Frontal cortex (tissue), 4 donors: ENCODE results near the gene PTPRN2. TPM values are rescaled to one million over a fixed set of nuclear protein-coding genes. Genes with fewer than 3 reads are reported as not detected.

Experiments used
- DNase-seq, 2 donors: peaks; one replicate each; pipeline ENCODE4 v3.0.0; 2012; ENCODE audit warnings: low spot score in 2 of 2
- FAIRE-seq: peaks from 2 replicates; lab custom pipeline; 2012; peaks lifted over from hg19 to GRCh38; lab: Jason Lieb, UNC
- total RNA-seq: library from RNA; depleted of rRNA; stranded (reverse); fragments of >200 nt; gene quantifications from one replicate; pipeline ENCODE4 v1.2.3, GENCODE V29; 2014
- donor health status: control.
- donor health status: control.
- donor health status: control.

The PTPRN2 gene
- total RNA-seq, 1 donor from 2014 or later, result 52.2 TPM

DNA sequence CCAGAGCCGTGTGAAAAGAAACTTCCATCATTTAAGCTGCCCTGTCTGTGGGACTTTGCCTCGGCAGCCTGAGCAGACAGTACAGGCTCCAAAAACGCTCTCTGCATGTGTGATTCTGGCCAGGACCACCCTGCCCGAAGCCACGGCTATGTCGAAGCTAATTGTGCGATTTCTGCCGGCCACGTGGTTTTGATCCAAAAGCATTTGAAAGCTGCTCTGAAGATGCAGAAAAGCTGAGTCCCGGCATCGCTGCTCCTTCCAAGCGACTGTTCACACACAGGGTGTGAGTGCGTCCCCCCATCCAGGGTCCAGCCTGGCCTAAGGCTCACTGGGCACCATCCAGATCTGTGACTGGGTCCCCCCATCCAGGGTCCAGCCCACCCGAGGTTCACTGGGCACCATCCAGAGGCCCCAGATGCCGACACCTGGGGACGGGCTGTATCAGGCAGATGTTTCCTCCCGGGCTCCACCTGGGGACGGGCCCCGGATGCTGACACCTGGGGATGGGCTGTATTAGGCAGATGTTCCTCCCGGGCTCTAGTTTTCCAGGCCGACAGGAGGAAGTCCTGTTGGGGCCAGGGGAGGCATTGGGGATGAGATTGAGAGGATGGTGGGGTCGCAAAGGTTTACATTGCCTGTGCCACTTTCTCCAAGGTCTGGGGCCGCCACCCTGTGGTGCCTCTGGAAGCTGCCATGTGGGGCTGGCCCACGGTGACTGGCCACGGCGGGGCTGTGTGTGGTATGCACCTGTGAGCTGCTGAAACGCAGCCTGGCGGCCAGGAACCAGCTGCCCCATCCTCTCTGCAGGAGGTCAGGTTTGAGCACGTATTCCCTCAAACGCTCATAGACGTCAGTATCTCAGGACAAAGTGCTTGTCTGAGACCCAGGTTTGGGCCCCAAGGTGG lies 723.5 kb downstream of the PTPRN2 start:
- DNase-seq, result no peak
- no peak for FAIRE-seq

DNA sequence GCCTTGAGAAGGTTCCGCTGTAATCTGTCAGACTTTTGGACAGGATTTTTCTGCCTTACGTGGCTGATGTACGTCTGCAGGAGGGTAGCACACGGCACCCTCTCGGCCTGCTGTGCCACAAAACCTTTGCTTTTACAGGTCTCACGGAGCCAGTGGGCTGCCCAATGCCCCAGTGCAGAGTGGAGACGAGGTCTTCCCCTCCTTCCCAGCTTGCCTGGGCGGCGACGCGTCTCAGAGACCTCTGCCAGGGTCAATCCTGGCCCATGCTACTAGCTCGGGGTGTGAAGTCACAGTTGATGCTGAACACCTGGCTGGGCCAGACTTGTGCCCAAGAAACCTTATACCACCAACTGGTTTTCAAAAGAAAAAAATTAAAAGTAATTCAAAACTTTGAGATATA lies 724.4 kb downstream of the PTPRN2 start:
- FAIRE-seq, result no peak
- DNase-seq, result no peak

DNA sequence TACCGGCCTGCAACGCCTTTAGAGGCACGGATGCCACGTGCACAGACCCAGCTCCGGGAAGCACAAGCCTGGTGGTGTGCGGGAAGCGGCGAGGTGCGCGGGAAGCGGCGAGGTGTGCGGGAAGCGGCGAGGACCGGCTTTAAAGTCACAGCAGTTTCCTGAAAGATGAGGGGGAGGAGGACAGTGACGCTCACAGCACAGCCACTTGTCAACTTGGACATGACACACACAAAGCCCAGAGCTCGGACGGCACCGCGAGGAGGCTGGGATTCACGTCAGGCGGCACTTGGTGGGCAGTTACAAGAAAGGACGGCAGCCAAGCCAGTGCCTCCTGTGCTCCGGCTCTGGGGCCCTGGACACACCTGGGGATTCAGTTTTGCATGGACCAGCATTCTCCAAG lies 724.9 kb downstream of the PTPRN2 start:
- DNase-seq (no peak), FAIRE-seq (no peak)

DNA sequence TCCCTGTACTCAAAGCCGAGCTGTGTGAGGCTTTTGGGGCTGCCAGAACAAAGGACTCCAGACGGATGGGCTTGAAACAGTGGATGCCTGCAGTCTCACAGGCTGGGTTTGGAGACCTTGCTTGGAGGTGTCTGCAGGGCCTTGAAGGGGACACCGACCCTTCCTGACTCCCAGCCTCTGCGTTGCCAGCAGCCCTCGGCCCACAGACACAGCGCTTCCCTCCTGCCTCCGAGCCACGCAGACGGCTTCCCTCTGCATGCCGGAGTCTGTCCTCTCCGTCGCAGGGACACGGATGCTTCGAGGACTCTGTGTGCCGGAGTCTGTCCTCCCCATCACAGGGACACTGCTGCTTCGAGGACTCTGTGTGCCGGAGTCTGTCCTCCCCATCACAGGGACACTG lies 726.1 kb downstream of the PTPRN2 start:
- DNase-seq, result no peak
- no peak for FAIRE-seq

DNA sequence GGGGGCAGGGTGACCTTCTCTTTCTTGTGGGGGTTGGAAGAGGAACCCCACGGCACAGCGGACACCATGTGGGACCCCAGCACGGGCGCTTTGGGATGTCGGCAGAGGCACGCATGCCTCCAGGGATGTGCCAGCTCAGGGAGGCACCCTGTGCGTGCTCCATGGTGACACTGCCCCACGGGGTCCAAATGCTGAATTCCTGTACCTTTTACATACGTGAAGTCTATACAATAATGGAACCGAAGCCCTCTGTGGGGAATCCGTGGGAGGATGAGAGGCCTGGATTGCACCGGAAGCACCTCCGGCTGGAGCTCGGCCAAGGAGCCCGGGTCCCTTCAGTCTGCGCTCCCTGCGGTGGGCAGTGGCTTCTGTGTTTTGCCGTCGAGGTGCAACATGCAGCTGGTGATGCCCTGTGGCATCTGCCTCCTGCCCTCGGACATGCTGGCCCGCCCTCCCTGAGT lies 726.6 kb downstream of the PTPRN2 start:
- no peak for FAIRE-seq
- no peak for DNase-seq

DNA sequence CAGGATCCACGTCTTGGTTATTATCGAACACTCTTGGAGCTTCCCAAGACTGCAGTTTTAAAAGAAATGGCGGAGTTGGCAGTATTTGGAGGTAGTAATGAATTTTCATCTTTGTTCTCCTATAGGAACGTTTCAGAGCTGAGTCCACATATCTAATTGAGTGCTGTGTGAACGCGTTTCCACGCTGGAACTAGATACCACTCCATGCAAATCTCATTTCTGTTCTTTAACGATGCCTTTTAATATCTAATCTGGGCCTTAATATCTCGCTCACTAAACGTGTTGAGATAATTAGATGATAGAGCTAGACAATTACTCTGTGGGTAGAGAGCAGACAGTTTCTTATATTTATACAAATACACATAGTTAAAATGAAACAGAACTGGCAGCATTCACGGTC lies 727.2 kb downstream of the PTPRN2 start:
- no peak for FAIRE-seq
- no peak for DNase-seq

DNA sequence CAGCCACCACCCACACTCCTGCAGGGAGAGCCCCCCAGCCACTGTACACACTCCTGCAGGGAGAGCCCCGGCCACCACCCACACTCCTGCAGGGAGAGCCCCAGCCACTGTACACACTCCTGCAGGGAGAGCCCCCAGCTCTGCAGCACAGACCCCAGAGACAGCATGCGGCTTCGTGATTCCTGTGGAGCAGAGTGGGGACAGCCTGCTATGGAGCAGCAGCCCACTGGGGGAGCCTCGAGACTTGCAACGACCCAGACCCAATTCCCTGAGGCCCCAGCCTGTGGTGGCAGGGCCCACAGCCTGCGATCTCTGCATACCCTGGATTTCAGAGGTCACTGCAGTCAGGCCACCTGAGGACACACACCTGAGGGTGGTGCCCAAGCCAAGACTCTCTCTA lies 727.7 kb downstream of the PTPRN2 start:
- no peak for DNase-seq
- FAIRE-seq, result no peak

DNA sequence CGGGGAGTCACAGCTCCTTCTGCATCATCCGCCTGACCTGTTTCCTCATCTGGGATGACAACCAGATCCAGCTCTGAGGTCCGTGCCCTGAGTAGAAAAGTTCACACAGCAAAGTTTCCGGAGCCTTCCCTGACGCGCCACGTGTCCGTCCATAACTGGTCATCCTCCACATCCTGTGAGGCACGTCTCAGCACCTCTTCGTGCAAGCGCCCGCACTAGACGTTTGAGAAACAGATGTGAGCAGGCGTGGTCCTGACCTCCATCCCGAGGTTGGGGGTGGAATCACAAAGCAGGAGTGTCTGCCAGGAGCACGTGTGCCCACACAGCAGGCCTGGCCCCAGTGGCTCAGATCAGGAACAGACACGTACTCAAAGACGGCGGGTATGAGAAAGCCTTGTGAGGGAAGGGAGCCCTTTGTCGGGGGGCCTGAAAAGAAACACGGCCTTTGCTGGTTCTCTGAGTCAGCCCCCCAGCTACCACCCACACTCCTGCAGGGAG lies 730.0 kb downstream of the PTPRN2 start:
- FAIRE-seq (no peak), DNase-seq (no peak)

DNA sequence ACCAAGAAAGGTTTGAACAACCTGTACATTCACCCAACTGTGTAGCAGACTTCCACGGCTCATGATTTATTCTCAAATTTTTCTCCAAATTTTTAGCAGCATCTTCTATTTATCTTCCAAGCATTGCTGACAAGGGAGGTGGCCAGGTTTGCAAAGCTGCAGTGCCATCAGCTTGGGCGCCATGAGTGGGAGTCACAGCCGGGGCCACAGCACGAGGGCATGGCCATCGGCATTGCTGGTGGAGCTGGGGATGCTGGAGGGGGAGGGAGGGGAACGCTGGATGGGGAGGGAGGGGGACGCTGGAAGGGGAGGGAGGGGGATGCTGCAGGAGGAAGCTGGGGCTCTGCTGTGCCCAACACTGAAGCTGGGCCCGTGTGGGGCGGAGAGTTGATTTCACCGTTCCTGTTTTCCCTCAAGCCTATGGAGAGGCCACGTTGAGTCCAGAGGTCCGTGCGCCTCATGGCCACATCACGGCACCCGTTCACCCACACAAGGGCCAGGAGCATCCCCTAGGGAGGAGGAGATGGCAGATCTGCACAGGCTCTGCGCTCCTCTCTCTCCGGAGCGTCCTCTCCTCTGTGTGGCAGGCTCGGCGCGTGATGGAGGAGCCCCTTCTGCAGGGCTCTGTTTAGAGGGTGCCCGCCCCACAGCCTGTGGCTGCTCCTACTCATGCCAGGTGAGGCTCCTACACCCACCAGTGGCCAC lies 730.6 kb downstream of the PTPRN2 start:
- FAIRE-seq (no peak), DNase-seq (no peak)

DNA sequence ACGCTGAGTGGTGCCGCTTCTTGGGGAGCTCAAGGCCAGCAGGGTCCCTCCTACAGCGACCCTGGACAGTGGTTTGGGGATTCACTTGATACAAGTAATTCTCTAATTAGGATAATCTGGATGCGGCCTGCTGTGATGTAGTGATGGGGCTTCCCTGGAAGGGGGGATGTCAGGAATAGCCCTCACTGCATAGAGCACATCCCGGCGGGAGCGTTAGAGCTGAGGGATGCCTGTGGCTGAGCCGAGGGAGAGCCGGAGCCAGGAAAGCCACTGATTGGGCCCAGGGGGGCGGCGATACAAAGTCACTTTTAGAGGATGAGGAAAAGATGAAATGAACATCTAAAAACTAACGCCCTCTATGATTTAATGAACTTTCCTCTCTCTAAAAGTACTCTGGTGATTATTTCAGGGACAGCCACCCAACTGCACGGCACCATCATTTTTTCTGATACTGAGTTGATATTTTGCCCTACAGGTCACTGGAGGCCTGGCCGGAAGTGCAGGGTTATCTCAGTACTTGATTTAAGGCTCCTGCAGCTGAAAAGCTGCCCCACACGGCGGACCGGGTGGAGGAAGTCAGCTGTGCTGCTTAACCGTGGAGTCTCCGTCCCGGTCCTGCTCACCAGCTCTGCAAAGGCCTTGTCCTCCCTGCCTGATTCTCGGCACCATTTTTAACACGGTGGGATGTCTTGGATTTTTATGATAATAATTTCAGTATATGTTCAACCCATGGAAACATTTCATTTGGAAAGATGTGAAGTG lies 732.0 kb downstream of the PTPRN2 start:
- FAIRE-seq (no peak), DNase-seq (no peak)

DNA sequence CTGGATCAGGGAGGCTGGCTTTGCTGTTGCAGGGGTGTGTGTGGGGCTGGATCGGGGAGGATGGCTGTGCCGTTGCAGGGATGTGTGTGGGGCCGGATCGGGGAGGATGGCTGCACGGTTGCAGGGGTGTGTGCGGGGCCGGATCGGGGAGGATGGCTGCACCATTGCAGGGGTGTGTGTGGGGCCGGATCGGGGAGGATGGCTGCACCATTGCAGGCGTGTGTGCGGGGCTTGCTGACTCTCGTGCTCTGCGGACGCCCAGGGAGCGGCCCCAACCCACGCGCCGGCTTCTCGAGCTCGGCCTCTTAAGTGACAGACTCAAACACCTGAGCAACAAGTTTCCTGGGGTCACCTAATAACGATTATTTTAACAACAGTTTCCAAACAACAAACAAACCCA lies 732.6 kb downstream of the PTPRN2 start:
- FAIRE-seq, result no peak
- DNase-seq, result no peak

DNA sequence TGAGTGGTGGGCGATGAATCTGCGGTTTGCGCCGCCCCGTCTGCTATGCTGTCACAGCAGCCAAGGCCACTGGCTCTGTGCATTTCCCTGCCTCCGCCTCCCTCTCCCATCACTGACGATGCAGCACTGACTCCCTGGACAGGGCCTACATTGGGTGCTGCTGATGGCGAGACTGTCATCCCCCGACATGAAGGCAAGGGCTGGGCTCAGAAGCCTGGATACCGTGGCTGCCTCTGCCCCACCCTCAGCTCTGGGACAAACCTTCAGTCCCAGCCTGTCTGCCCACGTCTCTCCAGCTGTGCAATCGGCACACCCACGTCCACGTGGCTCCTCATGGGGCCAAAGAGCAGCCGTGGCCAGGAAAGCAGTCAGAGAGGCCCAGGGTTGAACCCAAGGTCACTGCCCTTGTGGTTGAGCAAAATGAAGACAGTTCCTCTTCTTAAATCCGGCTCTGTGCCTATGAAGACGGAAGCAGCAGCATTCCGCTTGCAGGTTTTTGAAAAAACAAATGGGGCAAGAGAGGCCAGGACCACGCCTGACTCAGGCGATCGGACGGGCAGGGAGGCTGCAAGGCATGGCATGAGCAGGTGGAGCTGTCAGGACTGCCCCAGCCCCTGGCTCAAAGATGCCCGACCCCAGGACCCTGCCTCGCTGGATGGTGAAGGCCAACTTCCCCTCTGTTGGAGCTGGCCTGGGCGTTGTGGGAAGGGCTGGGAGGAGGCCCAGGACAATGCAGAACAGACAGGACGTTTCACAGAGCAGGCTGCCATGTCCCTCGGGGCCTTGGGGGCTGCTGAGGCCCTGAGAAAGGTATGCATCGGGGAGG lies 733.3 kb downstream of the PTPRN2 start:
- DNase-seq (no peak), FAIRE-seq (no peak)

DNA sequence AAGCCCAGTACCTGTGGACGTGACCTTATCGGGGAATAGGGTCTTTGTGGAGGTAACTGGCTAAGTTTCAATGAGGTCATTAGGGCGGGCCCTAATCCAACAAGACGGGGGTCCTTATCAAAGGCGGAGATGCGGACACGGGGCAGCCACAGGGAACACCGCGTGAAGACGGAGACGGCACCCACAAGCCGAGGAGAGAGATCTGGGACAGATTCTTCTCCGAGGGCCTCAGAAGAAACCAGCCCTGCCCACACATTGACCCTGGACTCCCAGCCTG lies 733.9 kb downstream of the PTPRN2 start:
- no peak for FAIRE-seq
- DNase-seq, result no peak

DNA sequence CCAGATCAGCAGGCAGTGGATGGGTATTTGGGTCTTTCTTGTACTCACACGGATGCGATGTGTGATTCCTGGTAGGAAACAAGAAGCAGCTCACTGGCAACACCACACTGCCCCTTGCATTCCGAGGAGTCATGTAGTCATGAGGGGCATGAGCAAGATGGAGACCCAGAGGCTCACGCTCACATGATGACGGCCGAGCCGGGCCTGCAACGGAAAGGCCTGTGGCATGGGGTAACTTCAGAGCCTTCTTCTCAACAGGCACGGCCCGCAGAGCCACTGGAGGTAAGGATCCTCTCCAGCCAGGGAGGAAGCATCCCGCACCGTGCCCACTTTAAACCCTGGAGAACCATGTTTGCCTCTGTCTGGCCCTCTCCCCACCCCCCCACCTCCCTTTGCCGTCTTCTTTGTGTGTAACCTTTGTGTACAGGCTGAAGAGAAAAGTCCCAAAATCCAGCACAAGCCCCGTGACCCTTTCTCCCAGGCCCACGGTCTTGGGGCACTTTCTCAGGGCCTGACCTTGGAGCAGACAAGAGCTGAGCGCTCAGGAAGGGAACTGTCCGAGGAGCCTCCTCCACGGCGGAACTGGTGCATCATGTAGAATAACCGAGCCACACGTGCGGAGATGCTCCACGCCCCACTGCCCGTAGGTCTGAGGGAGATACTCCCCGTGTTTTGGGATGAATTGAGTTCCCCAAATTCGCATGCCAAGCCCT lies 734.4 kb downstream of the PTPRN2 start:
- FAIRE-seq, result no peak
- no peak for DNase-seq

DNA sequence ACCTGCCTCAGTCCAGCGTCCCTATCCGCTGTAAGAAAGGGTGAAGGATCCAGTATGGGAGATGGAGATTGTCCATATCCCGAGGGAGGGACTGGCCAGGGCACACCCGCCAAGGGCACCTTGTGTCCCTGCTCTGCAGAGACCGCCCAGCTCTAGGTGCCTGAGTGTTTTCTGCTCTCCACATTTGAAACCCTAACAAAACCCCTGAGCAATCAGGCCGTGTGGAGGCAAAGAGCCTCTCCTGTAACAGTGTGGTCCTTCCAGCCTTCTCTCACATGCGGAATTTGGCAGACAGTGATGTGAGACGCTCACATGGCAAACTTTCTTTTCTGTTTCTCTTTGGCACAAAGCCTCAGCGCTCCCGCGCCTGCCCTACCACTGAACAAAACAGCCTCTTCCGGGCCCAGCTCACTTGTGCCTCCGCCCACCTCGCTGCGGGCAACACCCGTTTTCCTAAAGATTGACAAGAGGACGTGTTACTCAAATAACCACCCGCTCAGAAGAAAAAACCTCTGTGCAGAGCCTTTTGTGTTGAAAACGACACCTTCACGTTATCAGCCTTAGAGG lies 736.0 kb downstream of the PTPRN2 start:
- peak in 1 of 2 donors; percentile 39 for DNase-seq
- no peak for FAIRE-seq

DNA sequence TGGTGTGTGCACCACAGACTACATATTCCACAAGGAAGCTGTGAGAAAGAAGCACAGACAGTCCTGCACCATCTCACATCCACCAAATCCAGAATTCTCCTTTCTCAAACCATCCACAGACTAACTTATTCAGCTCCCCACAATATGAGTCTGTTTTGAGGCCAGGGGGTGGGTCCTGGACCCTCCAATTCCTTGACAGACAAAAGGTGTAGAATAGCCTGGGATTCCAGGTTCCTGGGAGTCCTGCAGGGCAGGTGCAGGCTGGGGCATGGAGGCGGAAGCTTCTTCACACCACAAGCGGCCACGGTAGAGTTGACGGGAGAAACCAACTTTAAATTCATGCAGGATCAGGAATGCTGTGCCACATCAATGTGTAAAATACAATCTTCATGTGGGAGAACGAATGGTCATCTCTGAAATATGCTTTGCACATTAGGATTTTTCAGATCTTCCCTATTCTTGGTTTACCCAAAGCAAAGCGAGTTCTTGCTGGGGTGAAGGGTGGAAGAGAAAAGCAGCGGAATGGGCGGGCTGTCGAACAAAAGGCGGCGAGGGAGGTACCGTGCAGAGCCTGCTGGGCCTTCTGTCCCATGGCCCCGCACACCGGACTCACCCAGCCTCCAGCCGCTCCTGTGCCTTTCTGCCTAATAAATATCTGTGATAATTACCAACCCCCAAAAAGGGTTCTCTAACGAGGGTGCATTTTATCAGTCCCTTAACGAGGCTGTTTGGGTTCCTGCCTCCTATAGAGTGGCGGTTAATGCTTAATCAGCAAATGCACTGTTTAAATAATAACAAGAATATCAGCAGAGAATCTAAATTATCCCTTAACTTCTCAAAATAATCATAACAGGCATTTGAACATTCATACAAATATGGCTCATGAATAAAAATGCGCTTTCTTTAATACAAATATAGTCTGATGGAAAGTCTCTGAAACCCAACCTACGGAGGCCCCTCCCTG lies 736.9 kb downstream of the PTPRN2 start:
- FAIRE-seq (no peak), DNase-seq (no peak)

DNA sequence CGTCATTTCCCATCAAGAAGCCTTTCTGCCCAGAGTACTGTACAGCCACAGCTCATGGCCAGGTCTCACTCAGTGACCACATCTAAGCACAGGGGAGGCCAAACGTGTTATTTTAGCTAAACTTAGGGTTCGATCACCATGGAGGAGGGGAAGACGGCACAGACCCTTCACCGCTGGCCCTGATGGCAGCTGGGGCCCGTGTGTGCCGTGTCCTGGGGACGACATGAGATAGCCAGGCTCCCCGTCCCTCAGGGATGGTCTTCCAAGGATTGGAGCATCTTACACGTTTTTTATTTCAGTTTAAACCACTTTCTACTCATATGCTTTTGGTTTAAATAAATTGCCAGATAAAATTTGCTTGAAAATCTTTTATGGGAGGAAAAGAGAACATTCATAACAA lies 737.9 kb downstream of the PTPRN2 start:
- DNase-seq (no peak), FAIRE-seq (no peak)

DNA sequence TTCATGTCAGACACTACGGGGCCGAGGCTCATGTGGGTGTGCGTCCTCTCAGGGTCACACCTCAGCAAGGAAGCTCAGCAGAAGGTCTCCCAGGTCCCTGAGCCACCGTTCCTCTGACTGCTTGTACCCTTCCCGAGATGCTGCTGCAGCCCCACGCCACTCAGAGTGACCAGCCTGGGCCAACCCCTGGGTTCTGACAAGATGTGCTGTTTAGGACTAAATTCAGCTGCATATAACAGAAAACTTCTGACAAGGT lies 738.4 kb downstream of the PTPRN2 start:
- DNase-seq (no peak), FAIRE-seq (no peak)
